HS-5 (cell line): ENCODE results near the gene PRKN.

Experiments
- DNase-seq: peaks from one replicate; pipeline ENCODE4 v3.0.0-alpha.2; 2012; ENCODE audit warnings: low read depth

Gene PRKN

DNA sequence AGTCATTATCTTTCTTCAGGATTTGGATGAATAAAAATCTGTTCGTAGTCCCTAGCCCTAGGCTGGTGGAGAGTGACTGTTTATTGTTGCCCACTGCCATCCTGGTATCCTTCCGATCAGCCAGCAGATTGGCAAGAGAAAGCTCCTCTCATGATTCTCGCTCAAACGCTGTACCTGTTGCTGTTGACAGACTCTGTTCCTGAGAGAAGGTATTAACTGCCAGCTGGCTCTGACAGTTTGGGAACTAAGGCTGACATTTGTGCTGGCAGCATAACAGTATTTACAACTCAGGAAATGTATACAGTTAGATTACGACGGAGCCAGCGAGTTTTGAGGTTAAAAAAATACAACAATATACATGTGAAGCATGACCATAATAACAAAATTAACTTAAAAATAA is 674.5 kb downstream of the PRKN start:
- DNase-seq, result no peak

DNA sequence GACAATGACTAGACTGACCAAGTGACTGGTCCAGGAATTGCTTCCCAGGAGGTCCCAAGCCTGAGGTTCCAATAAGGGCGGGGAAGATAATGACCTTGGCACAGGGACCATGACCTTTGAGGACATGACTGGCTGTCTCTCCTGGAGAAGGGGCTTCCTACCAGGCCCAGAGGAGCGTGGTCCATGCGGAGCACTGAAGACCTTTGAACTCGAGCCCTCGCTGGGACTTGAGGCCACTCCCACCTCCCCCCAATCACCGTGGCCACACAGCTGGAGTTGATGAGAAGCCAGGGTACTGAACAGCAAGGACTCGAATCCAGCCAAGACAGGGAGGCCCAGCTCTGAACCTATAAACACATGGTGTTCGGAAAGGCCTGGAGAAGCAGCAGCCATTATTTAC is 677.0 kb downstream of the PRKN start:
- DNase-seq, result no peak

GRCh38 chr6:162046324-162046723 is 681.2 kb downstream of the PRKN start:
- DNase-seq, result no peak

DNA sequence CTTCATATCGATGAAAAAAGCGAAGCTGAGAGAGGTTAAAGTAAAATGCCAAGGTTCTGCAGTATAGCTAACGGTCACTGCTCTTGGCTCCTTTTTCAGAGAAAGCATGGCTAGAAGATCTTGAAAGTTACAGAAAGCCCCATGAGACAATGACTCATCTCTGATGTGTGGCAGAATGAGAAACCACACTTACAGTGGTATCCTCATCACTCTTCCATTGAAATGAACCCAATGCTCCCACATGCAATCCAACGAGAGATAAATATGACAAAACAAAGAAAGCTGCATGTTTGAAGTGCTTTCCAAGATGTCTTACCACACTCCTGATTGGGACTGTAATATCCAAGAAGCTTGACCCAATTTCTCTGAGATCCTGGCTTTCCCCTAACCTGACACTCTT is 694.9 kb downstream of the PRKN start:
- DNase-seq, result peak; percentile 13

DNA sequence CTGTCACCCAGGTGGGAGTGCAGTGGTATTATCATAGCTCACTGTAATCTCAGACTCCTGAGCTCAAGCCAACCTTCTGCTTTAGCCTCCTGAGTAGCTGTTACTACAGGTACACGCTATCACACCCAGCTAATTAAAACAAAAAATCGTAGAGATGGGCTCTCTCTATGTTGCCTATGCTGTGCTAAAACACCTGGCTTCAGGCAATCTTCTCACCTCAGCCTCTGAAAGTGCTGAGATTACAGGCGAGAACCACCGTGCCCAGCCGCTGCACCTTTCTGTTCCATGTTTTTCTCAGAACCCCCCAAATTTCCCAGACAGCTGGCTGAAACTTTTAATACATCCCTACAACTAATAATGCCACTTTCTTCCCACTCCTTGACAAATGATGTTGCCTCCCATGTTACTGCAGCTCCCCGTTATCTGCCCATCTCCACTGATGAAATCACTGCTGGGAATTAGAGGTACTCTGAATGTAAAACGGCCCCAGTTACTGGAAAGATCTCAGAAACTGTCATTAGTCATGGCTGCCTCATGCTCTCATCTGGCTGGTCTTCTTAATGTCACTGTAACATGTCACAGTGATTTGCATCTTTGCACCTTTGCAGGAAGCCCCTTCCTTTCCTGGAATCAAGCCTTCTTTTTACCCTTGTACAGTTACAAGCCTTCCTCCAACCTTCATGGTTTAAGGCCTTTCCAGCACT is 697.5 kb downstream of the PRKN start:
- DNase-seq, result no peak

- DNase-seq, result no peak
These were observed 700.7 kb downstream of the PRKN start for GRCh38 chr6:162026843-162027242.

DNA sequence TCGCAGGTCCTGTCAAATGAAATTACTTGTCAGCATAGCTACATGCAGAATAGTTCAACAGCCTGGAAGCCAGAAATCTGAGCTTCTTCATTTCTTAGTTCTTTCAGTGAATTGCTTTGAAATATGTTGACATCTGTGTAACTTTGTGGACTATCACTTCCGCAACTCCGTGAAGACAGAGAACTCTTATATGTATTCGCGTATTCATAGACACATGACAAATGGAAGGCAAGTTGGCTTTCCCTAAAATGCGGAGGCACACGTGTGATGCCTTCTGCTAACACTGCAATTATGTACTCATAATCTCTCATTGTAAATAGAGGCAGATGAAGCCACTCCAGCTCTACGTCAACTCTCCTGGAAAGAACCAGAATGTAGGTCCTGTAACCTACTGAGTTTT is 701.5 kb downstream of the PRKN start:
- DNase-seq, result no peak

DNA sequence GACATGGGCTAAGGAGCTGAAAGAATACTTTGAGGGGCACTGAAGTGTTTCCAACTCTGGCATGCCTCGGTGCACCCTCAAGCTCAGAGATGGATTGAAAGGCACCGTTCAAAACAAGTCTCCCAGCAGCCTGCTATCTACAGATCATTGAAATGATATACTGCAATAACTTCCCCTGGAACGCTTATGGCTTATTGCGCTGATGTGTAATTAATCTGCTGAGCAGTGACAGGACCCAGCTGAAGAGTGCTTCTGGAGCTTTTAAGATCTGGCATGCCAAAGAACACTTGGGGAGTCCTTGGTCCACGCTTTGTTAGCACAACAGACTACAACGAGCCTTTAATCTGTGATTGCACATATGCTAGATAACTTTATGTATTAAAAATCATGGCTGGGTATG is 708.2 kb downstream of the PRKN start:
- no peak for DNase-seq

GRCh38 chr6:162017536-162017935 is 710.0 kb downstream of the PRKN start:
- no peak for DNase-seq

DNA sequence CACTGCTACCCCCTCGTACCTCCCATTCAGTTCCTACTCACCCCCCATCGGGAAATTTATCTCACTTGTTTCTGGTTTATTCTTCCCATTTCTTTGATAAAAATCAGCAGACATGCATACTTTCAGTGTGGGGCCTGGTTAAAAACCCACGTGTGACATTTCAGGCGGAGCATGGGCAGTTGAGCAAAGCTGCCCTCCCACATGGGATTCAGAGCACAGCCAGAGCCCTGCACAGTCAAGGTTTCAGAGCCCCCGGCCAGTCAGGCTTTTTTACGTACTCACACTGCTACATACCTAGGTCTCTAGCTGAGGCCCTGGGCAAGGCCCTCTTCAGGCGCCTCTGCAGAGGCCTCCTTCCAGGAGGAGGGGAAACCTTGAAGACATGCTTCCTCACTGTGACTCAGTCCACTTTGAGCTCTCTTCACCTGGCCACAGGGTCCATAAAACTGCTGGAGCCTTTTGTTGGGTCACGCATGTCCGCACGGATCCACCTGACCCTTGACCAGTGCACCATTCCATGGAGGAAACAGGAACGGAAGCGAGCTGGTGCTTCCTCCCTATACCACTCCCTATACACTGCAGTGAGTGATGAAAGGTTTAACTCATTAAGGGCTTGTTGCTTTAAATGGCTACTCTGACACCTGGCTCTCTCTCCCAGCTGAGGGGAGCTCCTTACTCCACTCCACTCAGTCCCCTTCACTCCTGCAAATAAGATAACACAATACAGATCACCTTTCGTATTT is 713.3 kb downstream of the PRKN start:
- DNase-seq, result no peak

- DNase-seq, result no peak
These were observed 722.2 kb downstream of the PRKN start for GRCh38 chr6:162005372-162005771.

- DNase-seq, result no peak
These were observed 730.8 kb downstream of the PRKN start for GRCh38 chr6:161996783-161997182.

DNA sequence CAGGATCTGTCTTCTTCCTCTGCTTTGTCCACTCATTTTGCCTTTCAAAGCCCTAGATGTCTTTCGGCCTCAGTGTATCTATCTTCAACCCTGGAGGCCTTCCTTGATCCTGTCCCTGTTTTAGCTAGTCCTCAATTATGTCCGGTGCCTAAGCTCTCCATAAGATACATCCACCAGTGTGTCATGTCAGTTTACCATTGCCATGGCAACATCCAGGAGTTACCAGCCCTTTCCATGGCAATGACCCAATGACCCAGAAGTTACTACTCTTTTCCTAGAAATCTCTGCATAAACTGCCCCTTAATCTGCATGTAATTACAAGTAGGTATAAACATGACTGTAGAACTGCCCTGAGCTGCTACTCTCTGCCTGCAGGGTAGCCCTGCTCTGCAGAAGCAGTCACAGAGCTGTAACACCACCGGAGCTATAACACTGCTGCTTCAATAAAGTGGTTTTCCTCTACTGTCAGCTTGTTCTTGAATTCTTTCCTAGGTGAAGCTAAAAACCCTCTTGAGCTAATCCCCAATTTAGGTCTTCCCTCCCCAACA is 741.6 kb downstream of the PRKN start:
- no peak for DNase-seq

DNA sequence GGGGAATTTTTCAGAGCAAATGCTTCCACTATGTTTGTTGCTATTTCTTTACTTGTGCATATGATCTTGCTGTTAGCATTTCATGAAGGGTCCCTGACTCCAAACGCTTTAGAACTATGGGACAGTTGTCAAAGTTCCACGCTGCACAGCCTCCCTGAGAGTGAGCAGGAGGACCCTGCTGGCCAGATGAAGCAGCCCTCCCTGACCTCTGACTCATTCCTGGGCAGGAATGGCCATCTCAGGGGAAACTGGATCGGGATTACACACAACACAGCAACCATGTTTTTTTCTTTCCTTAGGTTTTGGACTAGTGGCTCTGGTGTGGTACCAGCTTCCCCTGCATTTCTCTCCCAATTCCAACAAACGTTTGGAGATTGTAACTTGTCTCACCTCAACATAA is 742.9 kb downstream of the PRKN start:
- no peak for DNase-seq

- no peak for DNase-seq
These were observed 751.0 kb downstream of the PRKN start for GRCh38 chr6:161976553-161976952.

DNA sequence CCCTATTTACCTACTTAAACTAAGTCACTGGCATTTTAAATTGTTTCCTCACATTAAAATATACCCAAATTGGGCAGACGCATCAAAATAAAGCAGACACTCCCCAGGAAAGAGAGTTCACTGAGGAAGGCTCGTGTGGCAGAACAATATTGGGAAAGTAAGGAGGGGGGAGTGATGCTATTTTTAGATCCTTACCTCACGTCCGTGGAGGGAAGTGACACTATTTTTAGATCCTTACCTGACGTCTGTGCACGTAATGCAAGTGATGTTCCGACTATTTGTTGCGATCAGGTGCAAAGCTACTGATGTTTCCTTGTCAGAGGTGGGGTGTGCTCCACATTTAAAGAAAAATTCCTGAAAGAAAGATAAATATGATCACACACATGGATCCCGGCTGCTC is 754.5 kb downstream of the PRKN start:
- DNase-seq, result no peak

- no peak for DNase-seq
These were observed 756.5 kb downstream of the PRKN start for GRCh38 chr6:161971043-161971442.

- no peak for DNase-seq
These were observed 763.8 kb downstream of the PRKN start for GRCh38 chr6:161963634-161964234.

DNA sequence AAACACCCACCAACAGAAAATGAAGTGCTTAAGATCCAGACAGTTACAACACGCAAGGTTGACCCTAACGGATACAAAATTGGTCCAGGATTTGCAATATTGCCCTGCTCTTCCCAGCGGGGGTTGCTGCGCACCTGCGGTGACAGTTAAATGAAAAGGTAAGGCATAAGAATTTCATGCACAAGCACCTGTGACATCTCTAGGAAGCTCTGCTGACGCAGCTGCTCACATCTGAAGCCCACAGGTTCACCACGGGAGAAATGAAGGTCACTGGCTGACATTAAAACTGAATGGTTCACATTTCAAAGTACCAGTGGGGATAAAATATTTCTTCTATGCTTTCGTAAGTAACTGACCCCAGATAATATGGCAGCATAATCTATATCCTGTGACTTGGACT is 764.4 kb downstream of the PRKN start:
- no peak for DNase-seq

GRCh38 chr6:161961796-161962195 is 765.8 kb downstream of the PRKN start:
- DNase-seq, result no peak

DNA sequence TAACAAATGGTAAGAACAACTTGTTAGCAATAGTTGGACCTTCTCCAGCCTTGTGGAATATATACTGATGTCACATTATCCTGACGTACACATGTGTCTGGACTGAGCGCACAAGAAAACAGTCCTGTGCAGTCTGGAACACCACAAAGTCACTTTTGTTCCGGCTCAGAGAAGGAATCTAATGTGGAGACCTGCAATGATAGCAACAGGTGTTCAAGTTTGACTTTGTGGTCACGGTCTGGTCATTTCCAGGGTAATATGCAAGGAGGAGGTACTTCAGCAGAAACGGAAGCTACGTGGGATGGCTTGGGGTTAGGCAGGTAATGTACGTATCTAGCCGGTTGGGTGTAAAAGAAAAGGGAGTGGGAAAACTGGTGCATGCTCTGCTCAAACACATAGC is 766.5 kb downstream of the PRKN start:
- DNase-seq, result no peak

- no peak for DNase-seq
These were observed 768.5 kb downstream of the PRKN start for GRCh38 chr6:161959072-161959471.

- no peak for DNase-seq
These were observed 771.5 kb downstream of the PRKN start for GRCh38 chr6:161956082-161956481.
